ENCODE results near the gene CNKSR3.

CNKSR3 gene

DNA sequence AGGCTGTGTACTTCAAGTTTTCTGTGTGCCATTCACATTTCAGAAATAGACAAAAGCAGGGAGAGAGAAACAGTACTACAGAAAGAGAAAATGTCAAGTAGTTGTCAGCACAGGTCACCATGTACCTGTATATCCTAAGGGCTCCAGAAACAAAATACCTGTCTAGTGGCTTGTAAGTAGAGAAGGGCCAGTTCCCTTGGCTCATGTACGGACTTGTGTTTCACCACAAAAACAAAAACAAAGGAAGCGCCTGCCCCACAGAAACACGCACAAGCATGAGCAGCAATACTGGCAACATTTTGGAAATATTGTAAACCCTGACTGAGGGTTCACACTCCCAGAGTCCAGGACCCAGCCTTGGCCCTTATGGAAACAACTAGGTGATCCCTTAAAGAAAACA lies 44.3 kb downstream of the CNKSR3 start:
- no peak overlapping the region for H3K4me3 ChIP-seq (ENCODE audit: low read length)
- DNase-seq (ENCODE audit: low read depth) = peak; percentile 93
- TF ChIP-seq, protein P1, sequence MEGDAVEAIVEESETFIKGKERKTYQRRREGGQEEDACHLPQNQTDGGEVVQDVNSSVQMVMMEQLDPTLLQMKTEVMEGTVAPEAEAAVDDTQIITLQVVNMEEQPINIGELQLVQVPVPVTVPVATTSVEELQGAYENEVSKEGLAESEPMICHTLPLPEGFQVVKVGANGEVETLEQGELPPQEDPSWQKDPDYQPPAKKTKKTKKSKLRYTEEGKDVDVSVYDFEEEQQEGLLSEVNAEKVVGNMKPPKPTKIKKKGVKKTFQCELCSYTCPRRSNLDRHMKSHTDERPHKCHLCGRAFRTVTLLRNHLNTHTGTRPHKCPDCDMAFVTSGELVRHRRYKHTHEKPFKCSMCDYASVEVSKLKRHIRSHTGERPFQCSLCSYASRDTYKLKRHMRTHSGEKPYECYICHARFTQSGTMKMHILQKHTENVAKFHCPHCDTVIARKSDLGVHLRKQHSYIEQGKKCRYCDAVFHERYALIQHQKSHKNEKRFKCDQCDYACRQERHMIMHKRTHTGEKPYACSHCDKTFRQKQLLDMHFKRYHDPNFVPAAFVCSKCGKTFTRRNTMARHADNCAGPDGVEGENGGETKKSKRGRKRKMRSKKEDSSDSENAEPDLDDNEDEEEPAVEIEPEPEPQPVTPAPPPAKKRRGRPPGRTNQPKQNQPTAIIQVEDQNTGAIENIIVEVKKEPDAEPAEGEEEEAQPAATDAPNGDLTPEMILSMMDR (IDR thresholded peaks at IDR 0.05; ENCODE audit: insufficient read depth, low read depth, low read length, missing control alignments) = no peak

GRCh38 chr6:154463573-154464419 lies 46.7 kb downstream of the CNKSR3 start:
- TF ChIP-seq, protein P1 (IDR thresholded peaks at IDR 0.05; ENCODE audit: insufficient read depth, low read depth, low read length, missing control alignments) = no peak

GRCh38 chr6:154462425-154462824 lies 48.1 kb downstream of the CNKSR3 start:
- DNase-seq (ENCODE audit: low read depth) = no peak
- no peak overlapping the region for H3K4me3 ChIP-seq (ENCODE audit: low read length)
- TF ChIP-seq, protein P1 (IDR thresholded peaks at IDR 0.05; ENCODE audit: insufficient read depth, low read depth, low read length, missing control alignments) = no peak

More at GRCh38 chr6:154463573-154464419, 46.7 kb downstream of the CNKSR3 start:
- DNase-seq (ENCODE audit: low read depth) = no peak
- no peak overlapping the region for H3K4me3 ChIP-seq (ENCODE audit: low read length)

GRCh38 chr6:154461348-154461747 lies 49.1 kb downstream of the CNKSR3 start:
- DNase-seq (ENCODE audit: low read depth) = no peak
- H3K4me3 ChIP-seq (ENCODE audit: low read length) = no peak overlapping the region
- TF ChIP-seq, protein P1 (IDR thresholded peaks at IDR 0.05; ENCODE audit: insufficient read depth, low read depth, low read length, missing control alignments) = no peak

GRCh38 chr6:154460306-154461071 lies 50.0 kb downstream of the CNKSR3 start:
- DNase-seq (ENCODE audit: low read depth) = peak; percentile 40
- H3K4me3 ChIP-seq (ENCODE audit: low read length) = no peak overlapping the region
- TF ChIP-seq, protein P1 (IDR thresholded peaks at IDR 0.05; ENCODE audit: insufficient read depth, low read depth, low read length, missing control alignments) = no peak

DNA sequence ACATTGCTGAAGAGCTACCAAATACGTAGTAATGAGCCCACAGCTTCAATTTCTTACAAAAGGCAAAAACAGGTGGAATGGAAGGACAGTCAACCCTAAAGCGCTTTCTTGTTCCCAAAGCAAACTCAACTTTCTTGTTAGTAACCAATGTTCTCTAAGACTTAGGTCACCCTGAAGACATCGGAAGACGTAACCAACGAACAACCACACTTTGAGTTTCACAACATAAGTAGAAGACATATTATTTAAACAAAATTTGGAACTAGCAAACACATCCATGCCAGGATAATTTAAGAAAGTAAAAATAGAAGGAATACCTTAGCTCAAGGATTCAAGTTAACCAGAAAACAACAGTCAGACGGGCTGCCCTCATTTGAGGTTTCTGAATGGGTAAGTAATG lies 51.0 kb downstream of the CNKSR3 start:
- TF ChIP-seq, protein P1 (IDR thresholded peaks at IDR 0.05; ENCODE audit: insufficient read depth, low read depth, low read length, missing control alignments) = no peak
- H3K4me3 ChIP-seq (ENCODE audit: low read length) = no peak overlapping the region
- DNase-seq (ENCODE audit: low read depth) = no peak

Data from epithelial cell of esophagus (primary cell).